B cell (primary cell): ENCODE data around the gene TESPA1. TPM values are rescaled to one million over a fixed set of nuclear protein-coding genes. Genes with fewer than 3 reads are reported as not detected.

Source experiments
- polyA plus RNA-seq: library from polyadenylated mRNA; depleted of rRNA; stranded (reverse); fragments of >200 nt; gene quantifications from 2 replicates; pipeline ENCODE4 v1.2.3, GENCODE V29; 2012
- total RNA-seq, 2 donors: library from RNA; stranded (reverse); fragments of 120-200 nt in 1 of 2; gene quantifications; 1 replicate in 1 of 2; 2 replicates in 1 of 2; pipeline versions ENCODE4 v1.2.3 to v1.2.4, GENCODE V29; 2013 to 2022

Gene TESPA1
- total and polyA plus RNA-seq, 2 donors (not counting 1 experiment from before 2014, with no cell fraction given): 9.5 to 19.0 TPM

Other genes with a start within 250 kb of the TESPA1 start
- not detected in 2 replicates for gene MUCL1, start 130.2 kb downstream of the TESPA1 start, total RNA-seq
- not detected in 2 replicates for gene MUCL1, start 130.2 kb downstream of the TESPA1 start, polyA plus RNA-seq
- not detected in 2 replicates for gene NEUROD4, start 35.2 kb upstream of the TESPA1 start, total RNA-seq
- not detected in 2 replicates for gene NEUROD4, start 35.2 kb upstream of the TESPA1 start, polyA plus RNA-seq
- not detected in 2 replicates for gene OR9K2, start 141.6 kb upstream of the TESPA1 start, total RNA-seq
- gene OR9K2, start 141.6 kb upstream of the TESPA1 start, polyA plus RNA-seq: not detected in 2 replicates
- gene OR10A7, start 236.3 kb upstream of the TESPA1 start, total RNA-seq: not detected in 2 replicates
- gene OR10A7, start 236.3 kb upstream of the TESPA1 start, polyA plus RNA-seq: not detected in 2 replicates